Left forelimb (tissue), 1 donor: ENCODE measurements around the gene VWA5B1.
"Not testable (repeated sequence)": the region's sequence is repeated elsewhere in the genome, so short reads cannot be mapped to it uniquely, and the experiment has no call there.

Experiments used
- DNase-seq: peaks from one replicate; pipeline ENCODE4 v3.0.0-alpha.2; 2018; ENCODE audit warnings: low spot score

The VWA5B1 gene, protein sequence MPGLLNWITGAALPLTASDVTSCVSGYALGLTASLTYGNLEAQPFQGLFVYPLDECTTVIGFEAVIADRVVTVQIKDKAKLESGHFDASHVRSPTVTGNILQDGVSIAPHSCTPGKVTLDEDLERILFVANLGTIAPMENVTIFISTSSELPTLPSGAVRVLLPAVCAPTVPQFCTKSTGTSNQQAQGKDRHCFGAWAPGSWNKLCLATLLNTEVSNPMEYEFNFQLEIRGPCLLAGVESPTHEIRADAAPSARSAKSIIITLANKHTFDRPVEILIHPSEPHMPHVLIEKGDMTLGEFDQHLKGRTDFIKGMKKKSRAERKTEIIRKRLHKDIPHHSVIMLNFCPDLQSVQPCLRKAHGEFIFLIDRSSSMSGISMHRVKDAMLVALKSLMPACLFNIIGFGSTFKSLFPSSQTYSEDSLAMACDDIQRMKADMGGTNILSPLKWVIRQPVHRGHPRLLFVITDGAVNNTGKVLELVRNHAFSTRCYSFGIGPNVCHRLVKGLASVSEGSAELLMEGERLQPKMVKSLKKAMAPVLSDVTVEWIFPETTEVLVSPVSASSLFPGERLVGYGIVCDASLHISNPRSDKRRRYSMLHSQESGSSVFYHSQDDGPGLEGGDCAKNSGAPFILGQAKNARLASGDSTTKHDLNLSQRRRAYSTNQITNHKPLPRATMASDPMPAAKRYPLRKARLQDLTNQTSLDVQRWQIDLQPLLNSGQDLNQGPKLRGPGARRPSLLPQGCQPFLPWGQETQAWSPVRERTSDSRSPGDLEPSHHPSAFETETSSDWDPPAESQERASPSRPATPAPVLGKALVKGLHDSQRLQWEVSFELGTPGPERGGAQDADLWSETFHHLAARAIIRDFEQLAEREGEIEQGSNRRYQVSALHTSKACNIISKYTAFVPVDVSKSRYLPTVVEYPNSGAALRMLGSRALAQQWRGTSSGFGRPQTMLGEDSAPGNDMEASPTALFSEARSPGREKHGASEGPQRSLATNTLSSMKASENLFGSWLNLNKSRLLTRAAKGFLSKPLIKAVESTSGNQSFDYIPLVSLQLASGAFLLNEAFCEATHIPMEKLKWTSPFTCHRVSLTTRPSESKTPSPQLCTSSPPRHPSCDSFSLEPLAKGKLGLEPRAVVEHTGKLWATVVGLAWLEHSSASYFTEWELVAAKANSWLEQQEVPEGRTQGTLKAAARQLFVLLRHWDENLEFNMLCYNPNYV

DNA sequence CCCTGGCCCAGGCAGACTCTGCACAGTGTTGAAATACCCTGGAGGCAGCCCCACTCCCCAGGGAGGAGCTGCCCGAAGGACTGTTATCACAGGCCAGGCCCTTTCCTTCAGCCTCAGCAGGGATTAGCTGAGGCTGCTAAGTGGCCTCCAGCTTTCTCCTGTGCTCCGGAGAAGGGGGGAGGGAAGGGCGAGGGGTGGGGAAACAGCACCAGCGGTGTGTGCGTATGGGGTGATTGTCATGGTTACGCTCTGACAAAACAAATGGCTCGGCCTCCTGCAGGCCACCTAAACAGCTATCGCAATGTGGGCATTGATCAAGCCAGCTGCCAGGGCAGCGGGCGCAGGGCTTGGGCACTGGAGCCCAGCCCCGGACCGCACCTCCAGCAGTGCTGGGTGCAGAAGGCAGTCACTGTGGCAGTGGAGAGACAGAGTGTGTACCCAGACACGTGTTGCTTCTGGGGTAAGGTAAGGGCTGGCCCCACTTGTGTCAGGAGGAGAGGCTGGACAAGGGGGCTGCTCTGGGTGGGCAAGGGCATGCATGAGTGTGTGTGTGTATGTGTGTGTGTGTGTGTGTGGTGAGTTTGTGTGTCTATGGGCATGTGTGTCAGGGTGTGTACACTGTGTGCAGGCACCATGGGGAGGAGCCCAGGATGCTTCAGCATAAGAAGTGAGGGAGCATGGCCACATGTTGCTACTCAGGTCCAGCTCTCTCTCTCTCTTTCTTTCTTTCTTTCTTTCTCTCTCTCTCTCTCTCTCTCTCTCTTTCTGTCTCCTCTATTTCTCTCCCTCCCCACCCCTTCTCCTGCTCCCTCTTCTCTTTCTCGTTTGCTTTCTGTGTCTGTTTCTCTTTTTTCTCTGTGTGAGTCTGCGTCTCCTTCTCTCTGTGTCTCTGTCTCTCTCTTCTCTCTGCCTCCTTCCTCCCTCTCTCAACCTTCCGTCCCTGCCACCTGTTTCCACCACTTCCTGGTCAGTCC is at the start of gene VWA5B1:
VWA5B1 (plus strand) TSS at position 252 of the 974 bp plus-strand sequence. CDS start 19,727 bp downstream, outside the sequence.
- no peak for DNase-seq

DNA sequence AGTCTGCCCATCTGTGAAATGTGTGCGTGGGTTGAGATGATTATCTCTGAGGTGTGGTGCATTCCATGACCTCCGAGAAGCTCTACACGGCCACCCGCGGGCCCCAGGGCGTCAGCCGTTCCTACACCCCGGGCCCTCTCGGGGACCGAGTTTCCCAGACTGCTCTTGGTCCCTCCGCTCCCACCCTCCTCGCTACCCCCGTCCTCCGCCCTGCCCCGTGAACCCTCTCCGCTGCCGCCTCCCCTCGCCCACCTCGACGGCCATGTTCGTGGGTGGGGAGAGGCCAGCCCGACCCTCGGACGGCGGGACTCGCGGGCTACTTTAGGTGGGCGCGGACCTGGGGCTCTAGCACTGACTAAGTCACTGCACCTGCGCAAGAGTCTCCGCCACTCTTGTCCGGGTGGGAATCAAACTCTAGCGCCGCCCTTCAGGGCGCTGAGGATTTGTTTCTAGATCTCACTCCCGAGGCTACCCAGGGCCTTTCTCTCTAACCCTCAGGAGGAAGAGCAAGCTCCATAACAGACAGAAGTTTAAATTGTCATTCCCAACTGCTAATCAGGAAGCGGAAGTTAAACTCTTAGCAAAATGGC is 47.7 kb upstream of the VWA5B1 start:
- no peak for DNase-seq

DNA sequence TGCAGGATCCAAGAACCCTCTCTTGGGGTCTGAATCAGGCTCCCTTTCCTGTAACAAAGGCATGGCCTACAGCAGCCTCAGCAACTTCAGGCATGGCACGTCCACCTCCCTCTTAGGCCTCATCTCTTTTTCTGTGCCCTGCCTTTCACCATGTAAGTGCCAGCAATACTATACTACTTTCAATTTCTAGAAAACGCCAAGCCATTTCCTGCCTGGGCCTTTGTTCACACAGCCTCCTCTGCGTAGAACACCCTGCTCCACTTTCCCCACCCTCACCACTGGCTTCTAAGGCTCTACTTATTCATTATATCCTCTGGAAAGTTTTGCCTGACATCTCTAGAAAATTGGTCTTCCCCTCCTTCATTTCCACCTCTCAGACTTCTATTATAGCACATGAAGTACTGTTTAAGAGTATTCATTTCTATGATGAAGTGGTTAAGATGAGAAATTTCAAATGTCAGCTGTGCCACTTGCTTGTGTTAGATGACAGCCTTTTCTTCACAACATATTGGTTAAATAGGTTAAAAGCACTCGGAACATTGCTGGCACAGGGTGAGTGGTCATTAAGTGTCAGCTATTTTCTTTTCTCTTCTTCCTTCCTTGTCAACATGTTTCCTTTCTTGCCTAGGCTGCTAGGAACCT is 41.6 kb upstream of the VWA5B1 start:
- DNase-seq = no peak

DNA sequence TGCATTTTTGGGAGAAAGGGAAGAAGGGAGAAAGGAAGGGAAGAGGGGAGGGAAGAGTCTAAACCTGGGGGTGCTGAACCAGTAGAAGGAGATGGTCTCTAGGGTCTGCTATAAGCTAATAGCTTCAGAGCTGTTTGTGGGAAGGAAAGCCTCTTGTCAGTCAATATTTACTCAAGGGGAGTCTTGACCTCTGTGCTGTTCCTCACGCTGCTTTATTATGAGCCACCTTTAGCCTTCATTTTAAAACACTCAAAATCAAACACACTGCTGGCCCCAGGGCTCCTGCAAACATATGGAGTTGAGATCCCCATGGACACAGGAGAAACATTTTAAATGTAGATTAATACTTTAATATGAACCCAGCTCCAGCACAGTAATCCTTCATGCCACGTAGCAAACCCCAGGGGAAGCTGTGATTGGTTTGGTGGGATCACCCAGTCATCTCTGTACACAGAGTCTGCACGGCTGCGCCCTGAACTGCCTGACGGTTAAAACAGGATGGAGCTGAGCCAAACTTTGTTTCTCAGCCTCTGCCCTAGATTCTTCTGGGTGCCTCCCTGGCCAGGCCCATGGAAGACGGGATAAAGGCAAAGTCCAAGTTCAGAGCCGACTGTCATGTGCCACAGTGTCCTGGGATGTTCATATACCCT is 40.2 kb upstream of the VWA5B1 start:
- no peak for DNase-seq

DNA sequence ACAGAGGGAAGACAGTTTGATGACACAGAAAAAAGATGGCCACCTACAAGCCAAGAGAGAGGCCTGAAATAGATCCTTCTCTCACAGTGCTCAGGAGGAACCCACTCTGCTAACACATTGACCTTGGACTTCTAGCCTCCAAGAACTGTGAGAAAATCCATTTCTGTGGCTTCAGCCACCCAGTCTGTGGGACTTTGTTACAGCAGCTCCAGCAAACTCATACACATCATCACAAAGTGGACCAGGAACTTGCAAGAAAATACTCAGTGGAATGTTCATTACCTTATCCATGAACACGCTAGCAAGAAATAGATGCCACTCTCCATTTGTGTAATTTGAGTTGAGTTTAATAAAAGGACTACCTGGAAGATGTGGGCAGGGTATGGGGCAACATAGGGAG is 38.1 kb upstream of the VWA5B1 start:
- DNase-seq = no peak

DNA sequence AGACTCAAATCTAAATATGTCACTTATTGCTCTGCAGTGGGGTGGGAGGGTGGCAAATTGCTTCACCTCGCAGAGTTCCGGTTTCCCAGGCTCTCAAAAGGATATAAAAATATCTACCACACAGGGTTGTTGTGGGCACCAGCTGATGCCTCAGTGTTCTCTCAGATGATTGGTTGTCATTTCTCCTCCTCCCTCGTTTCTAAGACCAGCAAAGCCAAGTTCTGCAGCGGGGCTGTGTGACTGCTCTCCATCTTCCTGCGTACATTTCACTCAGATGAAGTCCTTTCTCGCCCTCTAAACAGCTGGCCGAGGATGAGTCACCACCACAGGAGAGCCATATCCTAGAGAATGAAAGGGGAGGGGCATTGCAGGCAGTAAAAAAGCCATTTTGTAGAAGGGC is 35.0 kb upstream of the VWA5B1 start:
- DNase-seq = no peak

DNA sequence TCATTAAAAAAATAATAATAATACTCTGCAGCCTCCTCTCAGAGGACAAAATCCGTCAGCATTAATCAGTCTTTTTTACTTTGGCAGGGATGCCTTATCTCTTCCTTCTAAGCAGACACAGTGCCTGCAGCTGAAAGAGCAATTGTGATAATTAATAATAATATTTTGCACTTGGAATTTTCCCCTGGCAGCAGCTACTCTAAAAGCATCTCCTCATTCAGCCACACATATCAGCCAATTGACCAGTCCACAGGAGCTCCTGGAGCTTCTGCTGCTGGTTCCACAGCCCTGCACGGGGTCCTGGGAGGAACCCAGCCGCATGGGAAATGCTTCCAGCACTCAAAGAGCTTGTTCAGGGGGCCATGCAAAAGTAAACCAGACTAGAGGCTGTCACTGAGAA is 31.0 kb upstream of the VWA5B1 start:
- no peak for DNase-seq

DNA sequence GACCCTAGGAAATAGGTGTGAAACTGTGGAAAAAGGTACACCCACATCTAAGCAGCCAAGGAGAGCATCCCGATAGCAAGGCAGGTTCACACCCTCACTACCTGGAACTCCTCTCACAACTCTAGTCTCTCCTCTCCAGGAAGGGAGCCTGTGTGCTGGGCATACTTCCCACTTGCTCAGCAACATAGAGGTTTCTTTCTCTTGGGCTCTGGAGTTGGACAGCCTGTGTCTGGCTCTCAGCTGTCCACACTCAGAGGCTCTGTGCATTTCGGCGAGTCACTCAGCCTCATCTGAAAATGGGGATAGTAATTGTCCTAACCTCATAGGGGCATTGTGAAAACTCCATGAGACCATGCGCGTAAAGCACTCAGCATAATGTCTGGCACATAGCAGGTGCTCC is 29.6 kb upstream of the VWA5B1 start:
- no peak for DNase-seq

GRCh38 chr1:20262810-20263534 is 27.7 kb upstream of the VWA5B1 start:
- DNase-seq = no peak

GRCh38 chr1:20265250-20265649 is 25.4 kb upstream of the VWA5B1 start:
- no peak for DNase-seq

- DNase-seq = no peak
Measured at GRCh38 chr1:20266141-20266540, 24.5 kb upstream of the VWA5B1 start.

GRCh38 chr1:20266642-20267041 is 24.0 kb upstream of the VWA5B1 start:
- no peak for DNase-seq

GRCh38 chr1:20271498-20272400 is 18.9 kb upstream of the VWA5B1 start:
- DNase-seq = no peak

DNA sequence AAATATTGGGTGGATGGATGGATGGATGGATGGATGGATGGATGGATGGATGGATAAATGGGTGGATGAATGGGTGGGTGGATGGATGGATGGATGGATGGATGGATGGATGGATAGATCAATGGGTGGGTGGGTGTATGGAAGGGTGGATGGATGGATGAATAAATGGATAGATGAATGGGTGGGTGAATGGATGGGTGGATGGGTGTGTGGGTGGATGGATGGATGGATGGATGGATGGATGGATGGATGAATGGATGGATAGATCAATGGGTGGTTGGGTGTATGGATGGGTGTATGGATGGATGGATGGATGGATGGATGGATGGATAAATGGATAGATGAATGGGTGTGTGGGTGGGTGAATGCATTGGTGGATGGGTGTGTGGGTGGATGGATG is 17.0 kb upstream of the VWA5B1 start:
- DNase-seq = not testable (repeated sequence)

GRCh38 chr1:20275319-20275925 is 15.3 kb upstream of the VWA5B1 start:
- DNase-seq = no peak

DNA sequence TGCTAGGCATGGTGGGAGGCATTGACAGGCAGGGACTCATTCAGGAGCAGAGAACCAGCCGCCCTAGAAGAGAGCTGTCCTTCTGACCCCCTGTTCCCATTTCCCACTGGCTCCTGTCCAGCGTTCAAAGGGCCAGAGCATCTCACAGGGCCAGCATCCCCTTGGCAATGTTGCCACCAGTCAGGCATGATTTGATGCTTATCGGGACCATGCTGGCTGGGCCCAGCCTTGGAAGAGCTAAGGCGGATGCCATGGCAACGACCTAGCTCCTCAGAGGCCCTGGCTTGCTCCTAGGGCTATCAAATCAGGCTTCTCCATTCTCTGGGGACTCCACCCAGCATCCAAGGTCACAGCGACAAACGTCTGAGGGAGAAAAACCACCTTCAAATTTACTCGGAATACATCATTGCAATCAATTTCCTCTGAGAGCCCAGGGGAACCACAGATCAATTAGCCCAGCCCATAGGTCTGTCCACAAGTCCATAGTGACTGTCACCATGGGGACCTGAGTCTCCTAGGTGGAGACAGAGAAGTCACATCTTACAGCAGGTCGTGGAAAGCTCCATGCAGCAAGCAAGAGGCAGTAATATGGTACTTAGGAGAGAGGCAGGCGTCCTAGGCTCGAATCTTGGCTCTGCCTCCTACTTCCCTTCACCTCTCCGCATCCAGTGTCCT is 14.1 kb upstream of the VWA5B1 start:
- no peak for DNase-seq

- DNase-seq = no peak
Measured at GRCh38 chr1:20278692-20279130, 12.0 kb upstream of the VWA5B1 start.
